ENCODE results near the gene RPA3.

DNA sequence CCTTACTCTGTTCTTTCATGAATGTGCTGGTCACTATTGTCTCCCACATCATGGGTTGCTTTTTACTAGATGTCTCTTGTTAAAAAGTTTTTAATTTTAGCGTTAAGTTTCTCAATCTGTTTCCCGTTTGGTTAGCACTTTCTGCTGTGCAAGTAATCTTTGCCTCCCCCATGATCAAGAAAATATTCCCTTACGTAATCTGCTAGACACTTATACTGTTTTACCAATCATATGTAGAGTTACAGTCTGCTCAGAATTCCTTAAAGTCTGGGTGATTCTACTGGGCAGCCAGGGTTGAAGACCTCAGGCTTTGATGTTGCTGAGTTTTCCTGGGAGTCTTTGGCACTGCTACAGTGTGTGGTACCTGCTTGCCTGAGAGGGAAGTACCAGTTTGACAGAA lies 38.2 kb upstream of the RPA3 start:
- no peak for TF ChIP-seq GABPB1 (CRISPR knock-in tag; IDR thresholded peaks at IDR 0.05)
- no peak for TF ChIP-seq EWSR1 (IDR thresholded peaks at IDR 0.05; ENCODE audit: borderline replicate concordance, low read depth, partially characterized antibody)
- no peak for TF ChIP-seq MAFG (tag; conservative IDR thresholded peaks at IDR 0.05)
- no peak for TF ChIP-seq EHMT2 (IDR thresholded peaks at IDR 0.05)
- TF ChIP-seq, protein P1, sequence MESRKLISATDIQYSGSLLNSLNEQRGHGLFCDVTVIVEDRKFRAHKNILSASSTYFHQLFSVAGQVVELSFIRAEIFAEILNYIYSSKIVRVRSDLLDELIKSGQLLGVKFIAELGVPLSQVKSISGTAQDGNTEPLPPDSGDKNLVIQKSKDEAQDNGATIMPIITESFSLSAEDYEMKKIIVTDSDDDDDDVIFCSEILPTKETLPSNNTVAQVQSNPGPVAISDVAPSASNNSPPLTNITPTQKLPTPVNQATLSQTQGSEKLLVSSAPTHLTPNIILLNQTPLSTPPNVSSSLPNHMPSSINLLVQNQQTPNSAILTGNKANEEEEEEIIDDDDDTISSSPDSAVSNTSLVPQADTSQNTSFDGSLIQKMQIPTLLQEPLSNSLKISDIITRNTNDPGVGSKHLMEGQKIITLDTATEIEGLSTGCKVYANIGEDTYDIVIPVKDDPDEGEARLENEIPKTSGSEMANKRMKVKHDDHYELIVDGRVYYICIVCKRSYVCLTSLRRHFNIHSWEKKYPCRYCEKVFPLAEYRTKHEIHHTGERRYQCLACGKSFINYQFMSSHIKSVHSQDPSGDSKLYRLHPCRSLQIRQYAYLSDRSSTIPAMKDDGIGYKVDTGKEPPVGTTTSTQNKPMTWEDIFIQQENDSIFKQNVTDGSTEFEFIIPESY (CRISPR knock-in tag; IDR thresholded peaks at IDR 0.05), result no peak
- no peak for TF ChIP-seq ZNF766 (CRISPR knock-in tag; conservative IDR thresholded peaks at IDR 0.05)
- TF ChIP-seq, protein P2, sequence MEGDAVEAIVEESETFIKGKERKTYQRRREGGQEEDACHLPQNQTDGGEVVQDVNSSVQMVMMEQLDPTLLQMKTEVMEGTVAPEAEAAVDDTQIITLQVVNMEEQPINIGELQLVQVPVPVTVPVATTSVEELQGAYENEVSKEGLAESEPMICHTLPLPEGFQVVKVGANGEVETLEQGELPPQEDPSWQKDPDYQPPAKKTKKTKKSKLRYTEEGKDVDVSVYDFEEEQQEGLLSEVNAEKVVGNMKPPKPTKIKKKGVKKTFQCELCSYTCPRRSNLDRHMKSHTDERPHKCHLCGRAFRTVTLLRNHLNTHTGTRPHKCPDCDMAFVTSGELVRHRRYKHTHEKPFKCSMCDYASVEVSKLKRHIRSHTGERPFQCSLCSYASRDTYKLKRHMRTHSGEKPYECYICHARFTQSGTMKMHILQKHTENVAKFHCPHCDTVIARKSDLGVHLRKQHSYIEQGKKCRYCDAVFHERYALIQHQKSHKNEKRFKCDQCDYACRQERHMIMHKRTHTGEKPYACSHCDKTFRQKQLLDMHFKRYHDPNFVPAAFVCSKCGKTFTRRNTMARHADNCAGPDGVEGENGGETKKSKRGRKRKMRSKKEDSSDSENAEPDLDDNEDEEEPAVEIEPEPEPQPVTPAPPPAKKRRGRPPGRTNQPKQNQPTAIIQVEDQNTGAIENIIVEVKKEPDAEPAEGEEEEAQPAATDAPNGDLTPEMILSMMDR (IDR thresholded peaks at IDR 0.05 in 2 of 3, conservative IDR thresholded peaks at IDR 0.05 in 1 of 3; ENCODE audit: insufficient read depth in 2 of 3, low read depth in 1 of 3, low read length in 3 of 3), result no peak
- no peak for TF ChIP-seq EZH2 (IDR thresholded peaks at IDR 0.05; ENCODE audit: borderline replicate concordance, low read depth, low read length)
- TF ChIP-seq ADNP (tag; IDR thresholded peaks at IDR 0.05), result no peak
- no peak for TF ChIP-seq ZNF239 (CRISPR knock-in tag; IDR thresholded peaks at IDR 0.05)
